T-helper 2 cell (primary cell): ENCODE results near the gene USP33.
"Not testable (repeated sequence)": the region's sequence is repeated elsewhere in the genome, so short reads cannot be mapped to it uniquely, and the experiment has no call there.

Experiments used
- DNase-seq, 5 experiments: peaks; one replicate each; pipeline versions ENCODE4 v3.0.0 to v3.0.0-alpha.2; 2012 to 2022
- total RNA-seq, 2 donors: gene quantifications; one replicate each; lab custom pipeline; 2026; lab: John Stamatoyannopoulos, UW

Gene USP33
- total RNA-seq = 97.9 to 140 reads per million in 2 donors

- DNase-seq = peak; percentile 82 to 90 (median 87)
Observed at GRCh38 chr1:77759071-77760028, at the start of gene USP33. USP33 (minus strand) TSS chr1:77759852; CDS start chr1:77741697, 18,155 bp downstream.

GRCh38 chr1:77803371-77803770, 43.7 kb upstream of the USP33 start:
- DNase-seq = no peak

GRCh38 chr1:77802026-77802425, 42.4 kb upstream of the USP33 start:
- DNase-seq = no peak

- no peak for DNase-seq
Observed at GRCh38 chr1:77797991-77798390, 38.3 kb upstream of the USP33 start.

GRCh38 chr1:77796695-77797405, 37.2 kb upstream of the USP33 start:
- no peak for DNase-seq

GRCh38 chr1:77794550-77794949, 34.9 kb upstream of the USP33 start:
- DNase-seq = no peak

GRCh38 chr1:77786093-77786741, 26.6 kb upstream of the USP33 start:
- not testable (repeated sequence) for DNase-seq

- no peak for DNase-seq
Observed at GRCh38 chr1:77783141-77783540, 23.5 kb upstream of the USP33 start.

GRCh38 chr1:77781683-77782082, 22.0 kb upstream of the USP33 start:
- DNase-seq = no peak

GRCh38 chr1:77779529-77780281, 20.1 kb upstream of the USP33 start, which contains the start of gene MIGA1:
MIGA1 (plus strand) TSS chr1:77779649; CDS start chr1:77783253, 3,604 bp downstream.
- DNase-seq = peak; percentile 61 to 94 (median 81)

GRCh38 chr1:77776007-77776700, 16.5 kb upstream of the USP33 start:
- DNase-seq = no peak

GRCh38 chr1:77768006-77768405, 8.4 kb upstream of the USP33 start:
- no peak for DNase-seq

- no peak for DNase-seq
Observed at GRCh38 chr1:77762072-77762476, 2.4 kb upstream of the USP33 start.

- no peak for DNase-seq
Observed at GRCh38 chr1:77757603-77758002, 2.0 kb downstream of the USP33 start.

- no peak for DNase-seq
Observed at GRCh38 chr1:77757066-77757584, 2.5 kb downstream of the USP33 start.

GRCh38 chr1:77756052-77756754, 3.4 kb downstream of the USP33 start:
- DNase-seq = no peak

- not testable (repeated sequence) for DNase-seq
Observed at GRCh38 chr1:77749489-77749888, 10.2 kb downstream of the USP33 start.

- no peak for DNase-seq
Observed at GRCh38 chr1:77744576-77744975, 15.1 kb downstream of the USP33 start.

GRCh38 chr1:77742011-77742555, 17.6 kb downstream of the USP33 start:
- no peak for DNase-seq

GRCh38 chr1:77741316-77741715, 18.3 kb downstream of the USP33 start:
- no peak for DNase-seq
